Right forelimb (tissue), 1 donor: ENCODE measurements around the gene ANGPT4.
"Not testable (repeated sequence)": the region's sequence is repeated elsewhere in the genome, so short reads cannot be mapped to it uniquely, and the experiment has no call there.

Source experiments
- DNase-seq: peaks from one replicate; pipeline ENCODE4 v3.0.0-alpha.2; 2018

Gene ANGPT4

GRCh38 chr20:841568-842546 is 74.3 kb downstream of the ANGPT4 start:
- no peak for DNase-seq

DNA sequence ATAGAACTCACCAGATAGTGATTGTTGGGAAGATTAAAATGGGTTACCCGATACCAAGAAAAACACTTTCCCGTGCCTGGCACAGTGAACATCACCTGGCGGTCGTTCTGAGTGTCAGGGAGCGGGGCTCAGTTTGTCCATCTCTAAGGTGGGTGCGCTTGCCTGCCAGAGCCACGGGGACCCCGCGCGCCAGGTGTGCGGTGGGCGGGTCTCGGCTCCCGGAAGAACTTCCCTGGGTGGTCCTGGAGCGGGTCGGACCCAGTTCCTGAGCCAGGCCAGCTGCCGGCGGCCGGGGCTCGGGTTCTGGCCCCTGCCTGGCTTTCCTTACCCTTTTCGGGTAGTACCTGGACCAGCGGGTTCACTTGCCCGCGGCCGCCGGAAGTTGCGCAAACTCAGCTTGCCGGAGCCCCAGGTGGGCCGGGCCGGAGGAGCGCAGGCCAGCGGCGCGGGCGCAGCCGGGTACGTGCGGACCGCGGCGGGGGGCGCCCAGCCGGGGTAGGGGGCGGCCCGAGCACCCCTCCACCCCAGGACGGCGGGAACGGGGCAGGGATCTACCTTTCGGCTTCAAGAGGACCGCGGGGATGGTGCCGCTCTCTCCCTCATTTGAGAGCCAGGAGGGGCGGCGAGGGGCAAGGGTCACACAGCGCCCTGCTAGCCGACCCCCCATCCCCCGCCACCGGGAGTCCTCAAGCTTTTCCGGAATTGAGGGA is 75.1 kb downstream of the ANGPT4 start:
- no peak for DNase-seq

DNA sequence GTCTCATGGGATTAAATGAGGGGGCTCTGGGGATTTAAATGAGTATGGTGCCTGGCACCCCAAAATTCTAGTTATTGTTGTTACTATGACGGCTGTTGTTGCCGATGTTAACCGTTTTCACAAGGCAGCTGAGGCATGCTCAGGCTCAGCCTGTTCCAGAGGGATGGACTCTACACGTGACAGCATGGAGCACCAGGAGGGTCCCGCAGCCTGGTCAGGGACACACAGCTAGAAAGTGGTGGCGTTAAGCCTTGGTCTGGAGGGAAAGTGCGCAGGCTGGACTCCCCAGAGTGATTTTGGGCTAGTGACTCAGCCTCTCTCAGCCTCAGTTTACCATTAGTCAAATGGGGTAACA is 75.7 kb downstream of the ANGPT4 start:
- DNase-seq: no peak

DNA sequence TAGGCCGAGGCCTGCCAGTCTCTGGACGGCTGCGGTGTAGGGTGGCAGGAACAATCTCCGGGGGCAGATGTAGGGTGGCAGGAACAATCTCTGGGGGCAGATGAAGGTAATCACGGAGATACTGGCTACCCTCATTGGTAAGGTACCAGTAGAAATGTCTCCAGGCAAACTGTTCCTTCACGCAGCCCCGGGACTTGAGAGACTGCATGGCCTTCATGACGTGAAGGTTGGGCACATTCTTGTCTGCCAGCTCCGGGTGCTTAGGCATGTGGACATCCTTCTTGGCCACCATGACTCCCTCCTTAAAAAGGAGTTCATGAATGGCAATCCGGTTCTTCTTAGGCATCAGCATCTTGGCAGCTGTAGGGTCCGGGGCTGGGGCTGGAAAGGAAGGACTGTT is 76.5 kb downstream of the ANGPT4 start:
- DNase-seq: no peak

- DNase-seq: no peak
These were observed 77.1 kb downstream of the ANGPT4 start for GRCh38 chr20:839015-839414.

- DNase-seq: no peak
These were observed 79.9 kb downstream of the ANGPT4 start for GRCh38 chr20:836190-836589.

- peak; percentile 57 for DNase-seq
These were observed 80.5 kb downstream of the ANGPT4 start for GRCh38 chr20:835608-836045.

GRCh38 chr20:834151-834746 is 81.9 kb downstream of the ANGPT4 start:
- DNase-seq: no peak

- peak; percentile 96 for DNase-seq
These were observed 82.5 kb downstream of the ANGPT4 start, which contains the start of gene FAM110A for GRCh38 chr20:833450-834150. FAM110A (plus strand) TSS chr20:833715; CDS start chr20:844805, 11,090 bp downstream.

DNA sequence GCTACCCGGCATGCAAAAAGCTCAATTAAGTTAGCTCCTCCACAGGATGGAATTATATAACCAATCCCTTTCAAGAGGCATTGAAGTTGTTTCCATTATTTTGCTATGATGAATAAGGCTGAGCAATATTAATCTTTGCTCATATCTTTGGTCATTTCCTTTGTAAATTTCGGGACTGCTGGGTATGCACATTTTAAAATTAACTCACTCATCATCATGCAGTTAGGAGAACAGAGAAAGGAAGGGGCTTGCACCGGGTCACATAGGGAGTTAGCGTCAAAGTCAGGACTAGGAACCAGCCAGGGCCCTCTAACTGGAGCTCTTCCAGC is 83.0 kb downstream of the ANGPT4 start:
- no peak for DNase-seq

DNA sequence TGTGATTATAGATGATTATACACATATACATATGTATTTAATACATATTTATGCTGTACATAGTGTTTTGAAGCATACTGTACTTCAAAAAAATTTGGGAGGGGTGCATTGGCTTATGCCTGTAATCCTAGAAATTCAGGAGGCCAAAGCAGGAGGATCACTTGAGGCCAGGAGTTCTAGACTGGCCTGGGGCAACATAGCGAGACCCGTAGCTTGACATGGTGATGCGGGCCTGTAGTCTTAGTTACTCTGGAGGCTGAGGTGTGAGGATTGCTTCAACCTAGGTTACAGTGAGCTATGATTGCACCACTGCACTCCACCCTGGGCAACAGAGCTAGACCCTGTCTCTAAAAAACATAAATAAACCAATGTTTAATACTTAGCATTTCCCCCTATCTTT is 84.2 kb downstream of the ANGPT4 start:
- no peak for DNase-seq

DNA sequence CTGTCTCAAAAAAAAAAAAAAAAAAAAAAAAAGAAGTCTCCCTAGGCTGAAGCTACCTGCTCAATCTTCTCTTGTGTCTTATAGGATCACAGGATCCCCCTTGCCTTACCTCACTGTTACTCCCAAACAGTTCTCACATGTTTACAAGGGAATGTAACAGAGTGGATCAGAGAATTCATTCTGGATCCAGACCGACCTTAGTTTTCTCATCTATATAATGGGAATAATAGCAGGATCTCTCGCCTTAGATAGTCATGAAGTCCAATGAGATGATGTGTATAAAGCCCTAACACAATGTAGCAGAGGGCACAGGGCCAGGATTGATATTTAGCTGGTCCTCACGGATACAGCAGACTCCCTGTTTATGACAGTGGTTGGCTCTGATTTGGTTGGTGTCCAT is 84.9 kb downstream of the ANGPT4 start:
- no peak for DNase-seq

DNA sequence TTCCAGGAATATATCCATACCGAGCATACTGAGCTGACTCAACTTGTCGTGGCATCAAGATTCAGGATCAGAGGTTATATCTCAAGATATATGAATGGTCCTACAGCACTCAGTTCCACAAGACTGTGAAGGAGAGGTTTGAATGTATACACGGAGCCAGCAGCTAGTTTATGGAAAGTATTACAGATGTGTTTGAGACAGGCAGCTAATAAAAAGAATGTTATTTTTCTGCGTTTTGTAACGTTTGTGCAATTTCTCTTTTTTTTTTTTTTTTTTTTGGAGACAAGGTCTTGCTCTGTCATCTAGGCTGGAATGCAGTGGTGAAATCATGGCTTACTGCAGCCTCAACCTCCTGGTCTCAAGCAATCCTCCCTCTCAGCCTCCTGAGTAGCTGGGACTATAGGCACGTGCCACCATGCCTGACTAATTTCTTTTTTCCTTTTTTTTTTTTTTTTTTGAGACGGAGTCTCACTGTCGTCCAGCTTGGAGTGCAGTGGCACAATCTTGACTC is 86.1 kb downstream of the ANGPT4 start:
- no peak for DNase-seq

- no peak for DNase-seq
These were observed 86.6 kb downstream of the ANGPT4 start for GRCh38 chr20:829551-829950.

GRCh38 chr20:828987-829386 is 87.1 kb downstream of the ANGPT4 start:
- DNase-seq: no peak

GRCh38 chr20:827981-828380 is 88.2 kb downstream of the ANGPT4 start:
- not testable (repeated sequence) for DNase-seq

DNA sequence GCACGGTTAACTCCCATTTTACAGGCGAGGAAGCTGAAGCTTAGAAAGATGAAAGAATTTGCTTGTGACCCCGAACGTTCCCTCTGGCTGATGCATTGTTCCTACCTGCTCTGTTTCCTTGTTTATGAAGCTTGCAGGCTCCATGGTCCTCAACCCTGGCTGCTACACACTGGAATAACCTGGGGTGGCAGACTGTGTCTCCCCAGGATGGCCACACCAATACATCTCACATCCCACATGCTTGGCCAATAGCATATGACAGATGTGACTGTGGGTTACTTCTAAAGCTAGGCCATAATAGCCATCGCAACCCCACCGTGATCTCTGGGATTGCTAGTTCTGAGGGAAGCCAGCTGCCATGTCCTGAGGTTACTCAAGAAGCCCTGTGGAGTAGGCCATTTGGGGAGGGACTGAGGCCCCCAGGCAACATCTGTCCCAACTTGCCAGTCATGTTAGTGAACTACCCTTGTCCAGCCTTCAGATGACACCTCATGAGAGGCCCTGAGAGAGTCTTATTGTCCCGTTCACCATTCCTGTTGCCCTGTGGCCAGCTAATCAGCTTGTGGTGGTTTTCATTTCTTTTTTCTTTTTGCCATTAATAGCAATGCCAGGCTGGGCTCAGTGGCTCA is 89.3 kb downstream of the ANGPT4 start:
- DNase-seq: no peak

DNA sequence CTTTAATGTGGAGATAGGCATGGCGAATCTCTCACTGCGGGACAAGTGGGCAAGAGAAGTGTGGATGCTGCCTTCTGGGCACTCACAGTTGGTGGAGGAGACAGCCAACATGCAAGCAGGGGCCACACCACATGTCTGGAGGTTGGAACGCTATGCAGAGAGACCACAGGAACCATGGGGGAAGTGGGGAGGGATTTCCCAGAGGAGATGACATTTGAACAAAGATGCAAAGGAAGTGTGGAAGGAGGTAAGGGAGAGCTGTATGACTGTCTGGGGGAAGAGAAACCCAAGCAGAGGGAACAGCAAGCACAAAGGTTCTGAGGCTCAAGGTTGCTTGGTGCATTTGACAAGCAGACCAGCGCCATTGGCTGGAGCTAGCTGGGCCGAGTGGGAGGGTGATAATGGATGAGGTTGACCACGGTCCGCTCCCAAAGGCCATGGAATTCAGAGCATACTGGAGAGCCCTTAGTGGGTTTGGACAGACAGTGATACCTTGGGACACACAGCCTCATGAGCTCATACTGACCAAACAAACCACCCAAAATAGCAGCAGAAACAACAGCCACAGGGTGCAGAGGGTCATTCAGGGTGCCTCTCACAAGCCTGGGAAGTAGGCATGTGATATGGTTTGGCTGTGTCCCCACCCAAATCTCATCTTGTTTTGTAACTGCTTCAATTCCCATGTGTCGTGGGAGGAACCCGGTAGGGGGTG is 90.3 kb downstream of the ANGPT4 start:
- DNase-seq: no peak

DNA sequence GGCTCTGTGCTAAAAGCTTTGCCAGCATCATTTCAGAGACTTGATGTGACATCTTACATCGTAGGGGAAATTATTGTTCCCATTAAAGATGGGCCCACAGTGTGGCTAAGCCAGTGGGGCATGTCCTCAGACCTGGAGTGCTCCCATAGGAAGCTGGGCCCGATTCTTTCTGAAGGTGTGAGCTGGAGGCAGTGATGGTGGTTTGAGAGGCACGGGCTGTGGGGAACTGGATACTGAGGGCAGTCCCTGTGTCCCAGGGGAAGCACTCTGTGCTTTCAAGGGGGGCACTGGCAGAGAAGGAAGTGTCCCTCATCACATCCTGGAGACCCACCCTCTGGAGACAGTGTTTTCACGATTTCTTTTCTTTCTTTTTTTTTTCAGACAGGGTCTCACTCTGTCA is 91.2 kb downstream of the ANGPT4 start:
- DNase-seq: no peak

- DNase-seq: no peak
These were observed 91.6 kb downstream of the ANGPT4 start for GRCh38 chr20:824490-824889.

GRCh38 chr20:823574-823902 is 92.6 kb downstream of the ANGPT4 start:
- DNase-seq: no peak
